DMS53 (cell line): Measurements from ENCODE around the gene LHX6.
A peak's percentile ranks its signal among the peaks of the same experiment; 100 is the strongest.

Experiments used
- DNase-seq: peaks from one replicate; lab custom pipeline; 2025; lab: John Stamatoyannopoulos, UW

LHX6 gene

DNA sequence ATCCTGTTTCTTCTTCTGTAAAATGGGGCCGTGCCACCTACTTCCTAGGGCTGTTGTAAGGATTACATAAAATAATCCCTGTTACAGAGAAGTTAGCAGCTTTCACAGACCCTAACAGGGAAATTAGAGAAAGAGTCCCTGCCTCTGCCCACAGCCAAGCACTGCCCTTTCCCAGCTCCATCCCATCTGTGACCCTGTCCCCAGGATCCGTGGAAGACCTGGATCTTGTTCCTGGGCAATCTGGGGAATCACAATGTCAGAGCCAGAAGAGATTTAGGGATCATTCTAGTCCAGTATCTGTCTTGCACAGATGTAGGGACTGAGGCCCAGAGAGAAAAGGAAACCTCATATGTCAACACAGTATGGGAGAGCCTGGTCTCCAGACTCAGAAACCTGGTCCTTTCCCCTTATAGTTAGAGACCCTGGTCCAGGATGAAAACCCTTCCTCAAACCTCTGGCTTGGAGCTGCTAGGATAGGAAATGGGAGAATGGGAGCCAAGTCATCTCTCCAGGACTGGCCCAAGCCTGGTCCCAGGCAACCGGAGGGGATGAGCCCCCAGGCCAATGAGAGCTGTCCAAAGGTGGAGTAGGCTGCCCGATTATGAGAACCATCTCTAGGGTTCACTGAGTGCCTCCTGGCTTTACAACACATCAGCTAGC is 12.5 kb downstream of the LHX6 start:
- DNase-seq: no peak

DNA sequence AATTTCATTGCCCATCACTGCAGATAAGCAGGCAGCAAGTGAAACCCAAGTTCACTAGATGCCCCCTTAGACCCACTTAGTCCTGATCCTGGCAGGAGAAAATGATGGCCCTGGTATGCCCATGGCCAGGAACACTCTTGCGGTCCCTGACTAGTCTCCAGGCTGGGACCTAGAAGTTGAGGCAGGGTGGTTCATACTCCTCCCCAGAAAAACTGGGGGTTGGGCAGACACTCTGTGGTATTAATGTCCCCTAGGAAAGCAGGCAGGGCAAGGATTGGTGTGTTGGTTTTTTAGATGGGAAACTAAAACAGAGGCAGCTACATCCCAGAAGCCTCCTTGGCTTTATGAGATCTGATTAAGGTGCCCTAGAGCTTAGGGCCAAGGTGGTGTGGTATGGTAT is 13.1 kb downstream of the LHX6 start:
- DNase-seq: no peak

DNA sequence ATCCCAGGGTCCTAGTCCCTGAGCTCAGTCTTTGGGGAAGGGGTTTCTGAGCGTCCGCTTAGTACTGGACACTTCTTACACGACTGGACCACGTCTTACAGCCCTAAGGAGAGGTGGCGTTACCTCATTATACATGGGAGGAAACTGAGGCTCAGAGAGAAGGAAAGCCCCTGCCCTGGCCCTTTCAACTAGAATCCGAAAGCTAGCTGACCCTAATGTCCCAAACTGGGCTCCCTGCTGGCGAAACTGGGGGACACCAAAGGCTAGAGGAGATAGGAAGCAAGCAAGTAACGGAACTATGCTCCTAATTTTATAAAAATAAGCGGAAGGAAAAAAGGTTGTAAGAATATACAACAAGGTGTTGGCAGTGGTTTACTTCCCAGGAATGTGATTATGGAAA is 14.2 kb downstream of the LHX6 start:
- DNase-seq: no peak

DNA sequence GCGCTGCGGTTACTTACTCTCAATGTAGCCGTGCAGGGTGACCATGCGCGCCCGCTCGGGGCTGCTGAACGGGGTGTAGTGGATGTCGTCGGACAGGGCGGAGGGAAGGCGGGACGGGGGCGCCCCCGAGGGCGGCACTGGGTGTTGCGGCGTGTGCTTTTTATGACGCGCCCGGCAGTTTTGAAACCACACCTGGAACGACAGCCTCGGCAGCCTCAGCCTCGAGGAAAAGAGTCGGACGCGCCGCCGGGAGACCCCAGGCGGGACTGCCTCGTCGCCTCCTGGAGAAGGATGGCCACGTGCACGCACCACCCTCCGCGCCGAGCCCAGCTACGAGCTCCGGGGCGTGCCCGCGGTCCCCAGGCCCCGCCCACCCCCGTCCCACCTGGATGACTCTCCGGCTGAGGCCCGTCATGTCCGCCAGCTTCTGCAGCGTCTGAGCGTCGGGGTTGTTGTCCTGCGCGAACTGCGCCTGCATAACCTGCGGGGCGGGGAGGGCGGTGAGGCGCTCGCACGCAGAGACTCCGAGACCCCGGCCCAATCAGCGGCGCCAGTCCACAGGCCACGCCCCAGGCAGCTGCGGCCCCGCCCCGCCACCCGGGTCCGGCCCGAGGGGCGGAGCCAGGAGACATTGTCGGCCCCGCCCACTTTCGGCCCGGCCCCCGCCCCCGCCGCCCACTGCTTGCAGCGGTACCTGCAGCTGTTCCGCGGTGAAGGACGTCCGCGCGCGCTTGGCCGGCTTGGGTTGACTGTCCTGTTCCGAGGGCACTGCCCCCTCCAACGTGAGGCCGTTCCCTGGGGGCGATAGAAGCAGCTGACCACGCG is 15.0 kb downstream of the LHX6 start:
- peak; percentile 96 for DNase-seq

DNA sequence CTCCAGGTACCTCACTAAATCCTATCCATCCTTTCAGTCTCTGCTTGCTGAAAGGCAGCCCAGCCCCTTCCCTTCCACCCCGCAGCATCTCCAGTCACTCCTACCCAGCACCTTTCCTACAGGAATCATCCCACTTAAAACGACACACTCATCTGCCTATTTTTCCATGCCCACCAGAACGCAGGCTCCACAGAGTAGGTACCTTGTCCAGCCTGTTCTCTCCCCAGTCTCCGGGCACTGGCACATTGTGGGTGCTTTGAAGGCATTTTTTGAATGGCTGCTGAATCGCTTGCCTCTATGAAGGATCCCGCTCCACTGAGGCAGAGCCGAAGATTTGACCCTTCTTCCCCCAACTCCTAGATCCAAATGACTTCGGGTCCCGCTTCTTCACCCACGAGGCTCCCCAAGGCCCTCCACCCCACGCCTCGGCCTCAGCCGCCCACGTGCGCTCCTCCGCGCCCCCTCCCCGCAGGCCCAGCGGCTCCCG is 15.6 kb downstream of the LHX6 start:
- DNase-seq: no peak

DNA sequence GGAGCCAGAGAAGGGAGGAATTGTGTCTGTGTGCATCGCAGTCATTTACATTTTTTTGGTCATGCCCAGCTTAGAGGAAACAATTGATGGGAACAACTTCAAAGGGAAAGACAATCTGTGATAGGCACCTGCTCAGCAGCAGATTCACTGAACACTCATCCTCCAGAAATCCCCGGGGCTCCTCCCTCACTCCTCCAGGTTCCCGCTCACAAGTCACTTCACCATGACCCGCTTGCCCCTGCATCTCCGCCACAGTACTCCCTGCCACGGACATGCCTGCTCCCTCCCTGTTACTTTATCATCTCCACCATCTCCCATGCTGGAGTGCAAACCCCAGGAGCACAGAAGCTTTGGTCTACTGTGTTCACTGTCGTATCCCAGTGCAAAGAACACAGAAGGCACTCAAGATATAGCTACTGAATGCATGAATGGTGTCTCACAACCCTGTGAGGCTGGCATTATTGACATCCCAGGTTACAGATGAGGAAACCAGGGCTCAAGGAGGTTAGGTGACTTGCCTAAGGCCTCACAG is 16.2 kb downstream of the LHX6 start:
- DNase-seq: no peak

DNA sequence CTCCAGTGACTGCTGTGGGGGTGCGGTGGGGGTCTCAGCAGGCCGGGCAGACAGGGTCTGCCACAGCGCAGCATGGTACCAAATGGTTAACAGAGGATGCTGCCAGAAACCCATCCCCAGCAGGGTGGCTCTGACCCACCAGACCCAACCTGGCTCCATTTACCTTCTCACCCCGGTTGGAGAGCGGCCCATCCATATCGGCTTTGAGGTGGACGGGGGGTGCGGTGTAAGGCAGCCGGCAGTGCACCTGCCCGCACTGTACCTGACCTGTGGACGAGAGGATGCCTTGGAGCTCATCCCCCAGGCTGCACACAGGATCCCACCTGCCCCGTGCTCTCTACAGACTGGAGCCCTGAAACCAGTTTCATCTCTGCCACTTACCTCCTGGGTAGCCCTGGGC is 19.3 kb downstream of the LHX6 start:
- DNase-seq: no peak

DNA sequence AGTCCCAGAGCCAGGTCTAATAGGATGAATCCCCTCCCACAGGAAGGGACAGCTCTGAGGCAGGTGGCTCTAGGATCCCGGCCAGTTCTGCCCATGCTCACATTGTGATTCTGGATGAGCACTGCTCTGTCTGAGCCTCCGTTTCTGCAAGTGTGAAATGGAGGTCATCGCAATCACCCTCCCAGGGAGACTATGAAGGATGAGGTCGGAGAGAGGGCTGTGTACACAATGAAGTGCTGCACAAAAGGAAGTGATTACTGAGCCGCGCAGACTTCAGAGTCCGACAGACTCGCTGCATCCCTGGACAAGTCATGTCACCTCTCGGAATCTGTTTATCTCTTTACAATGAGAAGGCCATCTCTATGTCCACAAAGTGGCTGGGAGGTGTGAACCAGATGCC is 21.7 kb downstream of the LHX6 start:
- DNase-seq: no peak

DNA sequence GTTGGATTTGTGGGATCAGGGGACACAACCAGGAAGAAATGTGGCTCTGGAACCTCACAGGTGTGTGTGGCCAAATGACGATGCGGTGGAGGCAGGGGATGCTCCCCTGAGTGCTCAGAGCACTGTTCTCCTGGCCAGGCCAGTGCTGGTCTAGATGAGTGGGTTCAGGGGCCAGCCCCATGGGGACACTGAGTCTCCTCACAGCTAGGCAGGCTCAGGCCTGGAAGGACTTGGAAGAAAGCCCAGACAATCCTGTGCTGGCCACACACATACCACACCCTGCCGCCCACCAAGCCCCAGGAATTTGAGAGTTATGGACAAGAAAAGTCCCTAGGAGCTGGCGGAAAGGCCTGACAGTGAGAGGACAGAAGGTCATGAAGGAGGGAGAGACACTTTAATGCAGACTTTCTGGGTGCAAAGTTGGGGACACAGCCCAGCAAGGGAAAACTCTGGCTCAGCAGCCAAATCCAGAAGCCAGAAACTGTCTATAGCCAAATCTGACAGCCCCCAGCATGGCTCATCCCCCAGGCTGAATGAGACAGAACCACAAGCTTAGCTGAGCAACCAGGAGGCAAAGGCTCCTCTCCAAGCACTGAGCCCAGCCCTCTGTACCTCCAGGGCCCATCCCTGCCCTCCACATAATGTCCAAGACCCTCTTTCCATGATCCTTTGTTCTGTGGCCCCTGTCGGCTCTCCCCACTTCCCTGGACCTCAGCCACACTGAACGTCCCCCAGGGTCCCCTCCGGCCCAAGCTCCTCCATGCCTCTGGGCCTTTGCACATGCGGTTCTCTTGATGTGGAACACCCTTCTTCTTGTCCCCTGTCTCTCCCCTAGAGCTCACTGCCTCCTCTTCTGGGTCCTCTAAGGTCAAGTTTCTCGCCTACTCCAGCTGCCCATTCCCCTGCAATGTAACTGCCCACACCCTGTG is 22.4 kb downstream of the LHX6 start:
- DNase-seq: no peak

DNA sequence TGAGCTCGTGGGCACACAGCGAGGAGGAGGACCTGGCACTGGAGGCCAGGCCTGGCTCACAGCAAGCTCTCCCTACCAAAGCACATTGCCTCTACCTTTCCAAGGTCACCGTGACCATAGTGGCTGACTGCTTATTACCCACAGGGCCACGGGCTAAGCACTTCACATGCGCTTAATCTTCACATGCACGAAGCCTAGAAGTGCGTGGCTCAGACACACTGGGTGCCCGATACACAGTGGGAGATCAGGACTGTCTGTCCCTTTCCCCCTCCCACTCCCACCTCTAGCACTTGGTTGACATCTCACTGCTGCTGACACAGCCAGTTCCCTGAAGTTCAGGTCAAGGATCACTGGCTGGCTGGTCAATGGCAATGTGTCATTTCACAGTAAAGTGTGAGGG is 23.6 kb downstream of the LHX6 start:
- no peak for DNase-seq

DNA sequence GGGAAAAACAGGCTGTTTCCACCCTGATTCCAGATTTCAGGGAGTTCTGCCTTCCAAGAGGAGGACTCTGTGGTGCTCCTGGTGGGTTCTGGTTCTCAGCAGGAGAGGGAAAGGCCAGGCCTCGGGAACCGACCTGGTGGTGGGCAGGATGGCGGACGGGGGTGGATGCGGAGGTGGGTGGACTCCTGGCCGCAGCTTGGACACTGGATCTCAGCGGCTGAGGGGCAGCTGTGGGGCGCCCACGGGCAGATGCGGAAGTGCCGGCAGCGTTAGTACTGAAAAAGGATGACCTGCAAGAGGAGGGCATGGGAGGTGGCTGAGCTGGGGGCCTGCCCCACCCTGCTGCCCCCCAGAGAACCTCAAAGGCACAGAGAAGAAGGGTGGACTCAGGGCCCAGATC is 24.3 kb downstream of the LHX6 start:
- DNase-seq: no peak

DNA sequence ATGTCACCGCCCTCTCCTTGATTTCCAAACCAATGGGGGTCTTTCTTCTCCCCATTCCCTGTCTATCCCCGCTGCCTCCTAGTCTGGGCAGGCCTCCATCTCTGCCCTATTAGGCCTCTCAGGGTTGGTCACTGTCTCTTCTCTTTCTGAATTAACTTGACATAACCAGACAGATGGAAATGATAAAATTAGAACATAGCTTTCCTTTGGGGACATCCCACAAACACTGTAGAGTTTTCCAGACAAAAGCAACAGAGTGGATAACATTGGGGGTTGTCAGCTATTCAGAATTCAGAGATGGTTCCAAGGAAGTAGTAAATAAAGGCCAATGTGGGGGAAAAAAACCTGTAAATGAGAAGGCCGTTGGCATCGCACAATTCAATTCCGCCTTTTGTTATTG is 24.7 kb downstream of the LHX6 start:
- no peak for DNase-seq

DNA sequence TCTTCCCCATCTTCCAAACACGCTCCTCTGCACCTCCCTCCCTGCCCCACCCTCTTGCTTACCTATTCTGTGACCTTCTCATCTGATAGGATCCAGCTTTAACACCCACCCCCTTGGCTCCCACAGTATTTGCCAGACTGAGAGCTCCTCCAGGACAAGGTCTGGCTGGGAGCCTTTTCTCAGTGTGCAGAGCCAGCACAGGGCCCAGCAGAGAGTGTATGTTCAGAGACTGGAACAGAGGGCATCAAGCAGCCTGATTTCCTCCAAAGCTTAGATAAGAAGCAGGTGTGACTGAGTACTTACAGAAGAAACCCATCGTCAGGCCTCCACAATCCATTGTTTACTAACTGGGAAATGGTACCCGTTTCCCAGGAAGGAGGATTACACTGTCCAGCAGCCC is 26.6 kb downstream of the LHX6 start:
- no peak for DNase-seq

DNA sequence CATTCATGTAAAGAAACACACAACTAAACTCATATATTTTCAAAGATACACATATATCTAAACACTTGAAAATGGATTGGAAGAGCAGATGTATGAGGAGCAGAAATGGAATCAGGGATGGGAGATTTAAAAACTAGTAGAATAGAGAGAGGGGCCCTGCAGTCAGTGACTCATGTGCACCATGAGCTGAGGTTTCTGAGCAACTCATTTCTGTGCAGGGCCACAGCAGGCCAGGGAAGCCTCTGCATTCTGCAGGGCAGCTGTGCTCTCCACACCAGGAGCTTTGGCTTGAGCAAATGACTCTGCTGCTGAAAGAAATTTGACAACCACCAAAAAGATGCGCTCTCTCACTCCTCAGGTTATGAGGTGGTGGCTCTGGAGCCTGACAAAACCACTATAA is 27.1 kb downstream of the LHX6 start:
- no peak for DNase-seq

DNA sequence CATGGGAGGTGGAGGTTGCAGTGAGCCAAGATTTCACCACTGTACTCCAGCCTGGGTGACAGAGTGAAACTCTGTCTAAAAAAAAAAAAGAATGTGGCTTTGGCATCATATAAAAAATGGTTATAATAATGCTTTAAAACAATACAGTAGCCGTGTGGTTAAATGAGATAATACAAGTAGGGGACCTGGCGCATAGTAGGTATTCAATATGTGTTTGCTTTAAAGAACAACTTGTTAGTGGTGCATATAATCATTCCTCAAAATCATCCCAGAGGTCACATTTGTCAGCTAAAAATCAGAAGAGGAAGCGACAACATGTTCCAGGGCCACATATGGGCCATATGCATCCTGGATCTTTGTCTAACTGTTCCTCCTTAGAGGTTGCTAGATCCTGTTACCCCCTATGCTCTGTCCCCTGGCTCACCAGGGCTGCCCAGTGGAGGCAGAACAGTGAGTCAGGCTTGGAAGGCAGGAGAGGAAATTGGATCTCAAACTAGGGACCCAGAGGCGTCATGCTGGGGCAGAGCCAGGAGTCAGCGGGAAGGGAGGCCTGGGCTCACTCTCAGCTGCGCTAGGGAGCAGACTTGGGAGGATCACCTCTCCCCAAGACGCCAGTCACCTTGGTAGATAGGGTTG is 27.7 kb downstream of the LHX6 start:
- DNase-seq: no peak

DNA sequence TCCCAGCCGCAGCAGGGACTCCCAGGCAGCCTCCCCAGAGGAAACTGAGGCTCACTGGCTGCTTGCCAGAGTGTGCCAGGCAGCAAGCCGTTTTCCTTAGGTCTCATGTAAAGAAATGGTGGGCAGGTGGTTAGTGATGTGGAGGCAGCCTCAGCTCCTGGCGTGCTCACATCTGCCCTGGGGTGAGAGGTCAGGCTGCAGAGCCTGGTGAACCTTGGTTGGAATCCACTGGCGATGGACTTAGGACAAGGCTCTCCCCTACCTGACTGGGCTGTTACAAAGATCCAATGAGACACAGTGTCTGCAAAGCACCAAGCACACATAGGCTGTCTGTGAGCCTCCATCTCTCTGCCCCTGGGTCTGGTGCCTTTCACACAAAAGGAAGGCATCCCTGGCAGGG is 30.9 kb downstream of the LHX6 start:
- no peak for DNase-seq

DNA sequence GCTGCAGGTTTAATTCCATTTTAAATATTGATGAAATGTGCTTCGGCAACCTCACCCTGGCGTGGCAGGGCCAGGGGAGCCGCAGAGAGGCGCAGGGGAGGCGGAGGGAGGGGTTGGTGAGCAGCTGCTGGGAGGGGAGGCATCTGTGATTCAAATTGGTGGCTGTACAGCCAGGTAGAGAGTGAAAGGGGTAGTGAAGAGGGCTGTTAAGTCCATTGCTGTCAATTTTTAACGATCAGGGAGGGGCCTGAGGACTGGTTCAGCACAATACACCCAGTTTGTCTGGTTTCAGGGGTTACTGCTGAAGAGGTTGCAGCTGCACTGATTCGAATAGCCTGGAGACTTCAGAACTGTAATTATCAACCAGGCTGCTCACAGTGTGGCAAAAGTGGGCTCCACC is 31.3 kb downstream of the LHX6 start:
- peak; percentile 68 for DNase-seq

DNA sequence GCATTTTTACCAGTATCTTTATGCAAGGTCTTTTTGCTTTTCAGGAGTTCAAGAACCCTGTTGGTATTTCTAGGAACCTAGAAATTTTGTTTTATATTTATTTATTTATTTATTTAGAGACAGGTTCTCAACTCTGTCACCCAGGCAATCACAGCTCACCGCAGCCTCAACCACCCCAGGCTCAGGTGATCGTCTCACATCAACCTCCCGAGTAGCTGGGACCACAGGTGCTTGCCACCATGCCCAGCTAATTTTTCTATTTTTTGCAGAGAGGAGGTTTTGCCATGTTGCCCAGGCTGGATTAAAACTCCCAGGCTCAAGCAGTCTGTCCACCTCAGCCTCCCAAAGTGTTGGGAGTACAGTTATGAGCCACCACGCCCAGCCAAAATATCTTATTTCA is 32.9 kb downstream of the LHX6 start:
- DNase-seq: no peak

DNA sequence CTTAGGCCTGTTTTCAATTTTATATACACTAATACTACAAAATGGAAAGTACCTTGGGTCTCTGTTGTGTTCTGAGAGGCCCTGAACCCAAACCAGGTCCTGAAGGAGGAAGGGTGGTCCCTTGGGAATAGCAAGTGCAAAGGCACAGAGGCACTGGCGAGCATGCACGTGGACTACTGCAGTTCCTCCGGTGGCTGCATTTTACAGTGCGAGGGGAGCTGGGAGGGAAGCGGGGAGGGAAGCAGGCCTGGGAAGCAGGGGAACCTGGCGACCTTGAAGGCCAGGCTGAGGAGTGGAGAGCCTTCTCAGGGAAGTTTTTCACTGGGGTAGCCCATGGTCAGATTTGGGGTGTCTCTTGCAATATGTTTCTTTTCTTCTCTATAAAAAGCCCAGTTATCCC is 35.1 kb downstream of the LHX6 start:
- DNase-seq: no peak

DNA sequence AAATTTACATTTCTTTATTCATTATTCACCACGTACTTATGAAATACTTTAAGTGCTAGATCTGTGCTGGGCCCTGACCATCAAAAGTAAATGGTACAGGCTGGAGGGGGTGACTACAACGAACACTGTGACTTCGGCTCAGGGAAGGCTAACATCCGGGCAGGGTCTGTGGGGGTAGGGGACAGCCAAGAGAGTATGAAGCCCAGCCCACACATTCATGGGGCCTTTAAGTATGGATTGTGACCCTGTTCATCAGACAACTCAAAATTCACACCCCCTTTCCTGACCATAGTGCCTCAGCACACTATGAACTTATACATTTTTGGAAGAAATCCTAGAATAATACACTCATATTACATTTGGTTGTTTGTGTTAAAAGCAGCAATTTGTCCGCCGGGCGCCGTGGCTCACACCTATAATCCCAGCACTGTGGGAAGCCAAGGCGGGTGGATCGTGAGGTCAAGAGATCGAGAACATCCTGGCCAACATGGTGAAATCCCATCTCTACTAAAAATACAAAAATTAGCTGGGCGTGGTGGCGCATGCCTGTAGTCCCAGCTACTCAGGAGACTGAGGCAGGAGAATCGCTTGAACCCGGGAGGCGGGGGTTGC is 35.7 kb downstream of the LHX6 start:
- no peak for DNase-seq

DNA sequence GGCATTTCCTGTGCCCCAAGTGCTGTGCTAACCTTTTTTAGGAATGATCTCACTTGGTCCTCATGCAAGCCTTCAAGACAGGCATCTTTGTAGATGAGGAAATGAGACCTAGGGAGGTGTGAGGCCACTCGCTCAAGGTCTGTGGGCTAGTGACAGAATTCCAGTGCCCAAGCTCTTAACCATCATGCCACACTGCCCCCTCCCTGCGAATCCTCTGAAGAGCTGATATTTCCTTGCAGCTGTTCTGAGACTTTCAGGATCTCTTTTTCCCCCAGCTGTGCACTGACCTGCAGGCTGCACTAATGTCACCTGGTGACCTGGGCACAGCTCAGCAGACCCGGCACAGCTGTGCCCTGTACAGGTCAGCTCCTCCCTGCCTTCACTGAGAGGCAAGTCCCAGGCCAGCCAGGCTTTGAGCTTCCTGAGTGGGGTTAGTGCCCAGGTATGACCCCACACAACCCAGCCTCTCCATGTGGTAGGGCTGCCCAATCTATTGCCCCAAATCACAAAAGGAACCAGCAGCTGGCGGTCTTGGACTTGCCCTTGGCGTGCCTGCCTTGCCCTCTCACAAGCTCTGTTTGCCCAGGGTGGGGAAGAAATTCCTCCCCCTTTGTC is 36.4 kb downstream of the LHX6 start:
- DNase-seq: peak; percentile 15
